ENCODE results near the gene SFXN1.
"Not testable (repeated sequence)": the region's sequence is repeated elsewhere in the genome, so short reads cannot be mapped to it uniquely, and the experiment has no call there.

Gene SFXN1, protein sequence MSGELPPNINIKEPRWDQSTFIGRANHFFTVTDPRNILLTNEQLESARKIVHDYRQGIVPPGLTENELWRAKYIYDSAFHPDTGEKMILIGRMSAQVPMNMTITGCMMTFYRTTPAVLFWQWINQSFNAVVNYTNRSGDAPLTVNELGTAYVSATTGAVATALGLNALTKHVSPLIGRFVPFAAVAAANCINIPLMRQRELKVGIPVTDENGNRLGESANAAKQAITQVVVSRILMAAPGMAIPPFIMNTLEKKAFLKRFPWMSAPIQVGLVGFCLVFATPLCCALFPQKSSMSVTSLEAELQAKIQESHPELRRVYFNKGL

DNA sequence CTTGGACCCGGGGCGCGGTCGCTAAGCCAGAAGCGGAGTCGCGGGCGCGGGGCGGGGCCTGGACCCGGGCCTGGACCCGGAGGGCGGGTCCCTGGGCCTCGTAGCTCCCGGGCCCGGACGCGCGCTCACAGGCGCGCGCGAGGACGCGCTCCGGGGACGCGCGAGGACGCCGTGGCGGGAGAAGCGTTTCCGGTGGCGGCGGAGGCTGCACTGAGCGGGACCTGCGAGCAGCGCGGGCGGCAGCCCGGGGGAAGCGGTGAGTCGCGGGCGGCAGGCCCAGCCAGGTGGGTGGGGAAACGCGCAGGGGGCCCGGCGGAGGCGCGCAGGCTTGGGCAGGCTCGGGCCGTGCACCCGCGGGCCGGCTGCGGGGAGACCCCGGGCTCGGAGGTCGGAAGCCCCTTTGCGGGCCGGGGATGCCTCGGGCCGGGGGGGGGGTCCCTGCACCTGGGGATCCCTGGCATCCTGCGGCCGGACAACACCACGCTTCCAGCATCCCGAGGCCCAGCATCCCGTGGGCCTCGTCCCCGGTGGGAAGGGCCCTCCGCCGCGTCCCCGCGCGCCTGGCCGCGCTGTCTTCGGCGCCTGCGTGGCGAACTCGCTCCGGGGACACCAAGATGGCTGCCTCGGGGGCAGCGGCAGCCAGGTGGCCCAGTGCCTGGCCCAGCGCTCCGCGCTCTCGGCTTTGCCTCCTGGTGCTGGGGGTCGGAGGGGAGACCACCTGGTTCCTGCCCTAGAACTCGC is at the start of gene SFXN1:
Gene SFXN1, plus strand, starts transcription at position 177 of the 741 bp plus-strand sequence. CDS start 13,544 bp downstream, outside the sequence.
- peak; percentile 91 for DNase-seq

DNA sequence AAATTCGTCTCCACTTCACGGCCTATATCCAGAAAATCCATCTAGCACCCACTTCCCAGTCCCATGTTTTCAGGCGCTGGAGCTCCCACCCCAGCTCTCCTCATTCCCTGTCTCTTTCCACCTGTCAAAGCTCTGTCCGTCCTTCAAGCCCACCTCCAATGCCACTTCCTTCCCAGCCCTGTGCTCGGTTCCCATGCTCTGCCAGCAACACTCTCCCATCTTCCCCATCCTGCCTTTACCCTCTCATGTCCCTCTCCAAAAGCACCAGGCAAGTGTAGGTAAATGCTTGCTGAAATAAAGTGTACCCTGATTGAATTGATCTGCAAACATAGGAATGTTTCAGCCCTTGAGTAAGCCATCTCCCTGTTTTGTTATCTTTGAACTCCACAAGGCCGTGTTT is 43.6 kb upstream of the SFXN1 start:
- DNase-seq, result no peak

DNA sequence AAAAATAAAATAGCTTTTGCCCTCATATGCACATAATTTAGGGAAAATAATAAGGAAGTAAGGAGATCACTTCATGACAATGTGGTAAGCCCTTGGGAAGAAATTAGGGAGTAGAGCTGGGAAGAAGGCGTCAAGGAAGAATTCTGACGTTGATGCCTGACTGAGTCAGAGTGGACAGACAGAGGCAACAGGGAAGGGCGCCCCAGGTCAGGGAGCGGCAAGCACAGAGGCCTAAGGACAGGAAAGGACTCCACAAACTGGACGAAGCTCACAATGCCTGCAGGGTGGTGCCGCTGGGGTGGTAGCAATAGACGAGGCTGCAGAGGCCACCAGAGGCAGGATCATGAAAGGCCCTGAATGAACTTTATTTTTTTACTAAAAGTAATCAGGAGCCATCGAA is 42.0 kb upstream of the SFXN1 start:
- DNase-seq, result no peak

DNA sequence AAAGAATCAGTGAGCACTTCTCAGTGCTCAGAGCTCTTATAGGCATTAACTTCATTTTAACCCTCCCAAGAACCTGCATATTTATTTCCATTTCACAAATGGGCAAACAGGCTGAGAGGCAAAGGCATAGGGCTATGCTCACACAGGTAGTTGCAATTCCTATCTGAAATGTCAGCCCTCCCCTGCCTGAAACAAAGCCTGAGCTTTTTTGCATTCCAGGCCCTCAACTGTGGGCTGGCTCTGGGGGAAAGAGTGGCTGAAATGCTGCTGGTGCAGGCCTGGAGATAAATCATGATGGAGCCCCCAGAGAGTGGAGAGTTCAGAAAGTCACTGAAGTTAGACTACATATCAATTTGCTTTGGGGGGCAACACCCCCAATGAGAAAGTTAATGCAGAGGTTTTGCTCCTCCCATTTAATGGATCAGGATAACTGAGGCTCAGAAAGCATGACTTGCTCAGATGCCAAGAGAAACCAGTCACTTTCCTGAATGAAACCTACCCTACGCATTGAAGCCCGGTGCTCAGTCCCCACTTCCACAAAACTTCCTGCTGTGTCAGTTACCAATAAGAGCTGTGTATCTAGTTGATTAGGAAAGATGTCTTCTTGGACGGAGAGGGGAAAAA is 40.0 kb upstream of the SFXN1 start:
- no peak for DNase-seq

DNA sequence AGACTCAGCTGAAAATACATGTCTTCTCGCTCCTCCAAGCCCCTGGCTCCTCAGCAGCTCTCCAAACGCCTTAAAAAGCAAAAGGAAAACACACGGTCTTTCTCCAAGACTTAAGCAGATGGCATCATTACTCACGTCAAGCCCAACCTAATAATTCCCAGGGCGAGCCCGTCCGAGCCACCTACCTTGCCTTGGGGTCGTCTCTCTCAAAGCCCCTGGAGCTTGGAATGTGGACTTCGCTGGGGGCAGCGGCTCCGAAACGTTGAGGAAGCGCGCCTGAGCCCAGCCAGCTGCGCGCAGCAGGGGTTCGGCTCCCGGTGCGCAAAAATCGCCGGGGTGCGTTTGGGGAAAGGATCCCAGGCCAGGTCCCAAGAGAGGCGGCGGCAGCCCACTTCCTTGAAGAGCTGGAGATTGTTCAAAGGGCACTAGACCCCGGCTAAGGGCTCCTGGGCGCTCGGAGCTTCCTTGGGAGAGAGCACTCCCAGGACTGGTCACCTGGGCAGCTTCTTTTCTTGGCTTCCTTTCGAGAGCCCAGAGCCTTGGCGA is 34.8 kb upstream of the SFXN1 start:
- no peak for DNase-seq

DNA sequence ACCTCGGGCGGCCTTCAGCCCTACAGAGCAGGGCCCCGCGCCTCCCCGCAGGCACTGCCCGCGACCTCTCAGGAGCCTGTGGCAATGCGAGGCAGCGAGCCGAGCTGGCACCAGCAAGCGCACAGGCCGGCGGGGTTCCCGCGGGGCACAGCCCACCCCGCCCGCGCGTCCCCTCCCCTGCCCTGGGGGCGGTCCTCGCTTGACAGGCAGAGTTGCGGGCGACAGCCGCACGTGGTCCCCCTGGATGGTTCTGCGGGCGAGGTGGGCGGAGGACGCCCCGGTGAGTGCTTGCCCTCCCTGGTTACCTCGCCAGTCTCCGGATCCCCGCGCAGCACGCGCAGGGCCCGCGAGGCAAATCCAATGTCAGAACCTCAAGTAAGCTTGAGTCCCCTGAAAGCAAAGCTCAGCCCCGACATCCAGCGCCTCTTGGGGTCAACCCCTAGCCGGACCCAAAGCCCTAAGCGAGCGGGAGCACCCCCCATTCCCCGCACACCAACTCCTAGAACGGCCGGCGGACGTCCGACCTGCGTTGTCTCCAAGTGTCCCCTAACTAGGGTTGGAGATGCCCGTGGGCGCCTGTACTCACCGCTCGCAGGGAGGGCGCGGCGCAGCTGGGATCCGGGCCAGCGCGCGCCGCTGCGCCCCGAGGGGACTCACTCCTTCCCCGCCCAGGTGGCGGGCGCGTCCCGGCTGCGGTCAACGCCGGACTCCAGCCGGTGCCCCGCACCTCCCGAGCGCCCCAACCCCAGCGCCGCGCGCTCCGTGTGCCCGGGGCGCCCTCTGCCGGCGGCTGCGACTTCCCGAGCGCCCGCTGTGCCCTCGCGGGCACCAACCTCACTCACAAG is 34.1 kb upstream of the SFXN1 start, which contains the start of gene DRD1:
Gene DRD1, minus strand, starts transcription at position 123 of the 845 bp plus-strand sequence. CDS start 1,083 bp downstream, outside the sequence.
- DNase-seq, result peak; percentile 91

DNA sequence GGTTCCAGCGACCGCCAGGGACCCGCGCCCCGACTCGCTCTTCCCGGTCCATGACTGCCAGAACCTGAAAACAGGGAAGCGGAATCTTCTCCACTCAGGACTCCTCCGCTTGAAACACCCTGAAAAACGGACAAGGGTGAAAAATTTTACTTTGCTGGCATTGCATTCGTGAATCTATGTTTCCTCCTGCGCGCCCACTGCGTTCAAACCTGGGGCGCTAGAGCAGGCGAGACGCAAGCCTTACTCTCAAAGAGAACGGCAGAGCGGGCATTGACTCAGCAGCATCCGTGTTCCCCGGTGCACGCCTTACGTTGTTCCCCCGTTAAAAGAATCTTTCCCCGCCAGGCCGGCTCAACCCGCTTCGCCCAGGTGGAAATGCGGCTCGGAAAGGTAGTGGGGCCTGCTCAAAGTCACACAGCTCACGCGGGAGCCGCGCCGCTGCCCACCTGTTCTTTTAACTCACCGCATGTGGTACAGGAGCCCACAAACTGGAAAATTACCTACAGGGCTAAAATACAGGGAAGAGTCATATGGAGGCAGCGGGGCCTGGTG is 33.4 kb upstream of the SFXN1 start:
- DNase-seq, result no peak

DNA sequence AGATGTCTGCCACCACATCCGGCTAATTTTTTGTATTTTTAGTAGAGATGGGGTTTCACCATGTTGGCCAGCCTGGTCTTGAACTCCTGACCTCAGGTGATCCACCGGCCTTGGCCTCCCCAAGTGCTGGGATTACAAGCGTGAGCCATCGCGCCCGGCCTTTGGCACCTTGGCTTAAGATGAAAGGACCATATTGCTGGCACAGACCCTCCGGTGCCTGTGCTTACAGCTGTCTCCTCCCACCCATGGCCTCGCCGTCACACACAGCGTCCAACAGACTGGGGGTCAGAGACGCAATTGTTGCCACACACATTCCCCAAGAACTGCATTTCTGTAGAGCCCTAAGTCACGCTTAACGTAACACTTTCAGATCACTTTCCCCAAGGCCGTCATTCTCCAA is 32.0 kb upstream of the SFXN1 start:
- DNase-seq, result not testable (repeated sequence)

DNA sequence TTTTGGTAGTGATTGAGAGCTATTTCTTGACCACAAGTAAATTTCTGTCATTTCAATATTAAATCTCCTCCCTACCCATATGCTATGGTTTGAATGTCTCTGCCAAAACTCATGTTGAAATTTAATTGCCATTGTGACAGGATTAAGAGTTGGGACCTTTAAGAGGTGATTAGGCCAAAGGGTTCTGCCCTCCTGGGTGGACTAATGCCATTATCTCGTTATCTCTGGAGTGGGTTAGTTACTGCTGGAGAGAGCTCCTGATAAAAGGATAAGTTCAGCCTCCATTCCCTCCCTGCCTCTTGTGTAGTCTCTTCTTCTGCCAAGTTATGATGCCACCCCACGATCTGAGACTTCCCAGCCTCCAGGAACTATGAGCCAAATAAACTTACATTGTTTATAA is 30.8 kb upstream of the SFXN1 start:
- DNase-seq, result no peak

DNA sequence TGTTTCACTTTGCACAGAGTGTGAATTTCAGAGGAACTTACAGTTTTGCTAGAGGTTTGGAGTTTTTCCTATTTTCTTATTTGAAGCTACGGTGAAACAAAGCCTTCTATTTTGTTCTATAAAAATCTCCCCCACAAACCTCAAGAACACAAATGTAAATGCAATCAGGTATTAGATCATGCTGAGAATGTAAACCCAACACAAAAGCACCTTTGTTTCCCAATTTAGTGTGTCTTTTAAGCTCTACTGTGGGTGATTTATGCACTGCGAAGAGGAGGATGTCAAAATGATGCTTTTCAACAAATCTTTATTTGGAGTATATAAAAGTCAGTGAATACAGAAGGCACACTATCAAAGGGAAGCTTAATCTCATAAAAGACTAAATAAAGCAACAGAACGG is 30.1 kb upstream of the SFXN1 start:
- no peak for DNase-seq

DNA sequence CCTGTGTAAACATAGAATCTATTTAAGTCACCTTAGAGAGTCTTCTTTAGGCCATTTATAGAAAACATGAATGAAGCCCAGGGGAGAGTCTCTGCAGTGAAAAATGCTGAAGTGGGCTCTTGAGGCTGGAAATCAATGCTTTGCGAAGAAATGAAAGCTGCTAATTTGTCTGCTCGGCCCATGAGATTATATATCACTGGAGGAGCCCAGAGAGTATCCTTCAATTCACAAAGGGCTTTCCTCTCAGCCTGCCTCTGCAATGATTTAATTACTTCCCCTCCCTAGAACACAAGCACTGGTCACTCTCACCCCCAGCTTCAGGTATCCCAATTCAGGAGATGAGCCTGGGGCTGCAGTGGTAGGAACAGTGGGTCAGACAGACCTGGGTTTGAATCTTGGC is 26.2 kb upstream of the SFXN1 start:
- no peak for DNase-seq

DNA sequence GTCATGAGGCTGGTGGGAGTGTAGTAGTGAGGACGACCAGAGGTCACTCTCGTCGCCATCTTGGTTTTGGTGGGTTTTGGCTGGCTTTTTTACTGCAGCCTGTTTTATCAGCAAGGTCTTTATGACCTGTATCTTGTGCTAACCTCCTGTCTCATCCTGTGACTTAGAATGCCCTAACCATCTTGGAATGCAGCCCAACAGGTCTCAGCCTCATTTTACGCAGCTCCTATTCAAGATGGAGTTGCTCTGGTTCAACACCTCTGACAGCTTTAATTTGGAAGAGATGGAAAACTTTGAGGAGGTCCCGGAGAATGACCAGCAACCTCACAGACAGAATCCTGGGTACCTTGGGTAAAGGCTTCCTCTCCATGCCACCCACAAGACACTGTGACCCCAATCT is 24.0 kb upstream of the SFXN1 start:
- not testable (repeated sequence) for DNase-seq

DNA sequence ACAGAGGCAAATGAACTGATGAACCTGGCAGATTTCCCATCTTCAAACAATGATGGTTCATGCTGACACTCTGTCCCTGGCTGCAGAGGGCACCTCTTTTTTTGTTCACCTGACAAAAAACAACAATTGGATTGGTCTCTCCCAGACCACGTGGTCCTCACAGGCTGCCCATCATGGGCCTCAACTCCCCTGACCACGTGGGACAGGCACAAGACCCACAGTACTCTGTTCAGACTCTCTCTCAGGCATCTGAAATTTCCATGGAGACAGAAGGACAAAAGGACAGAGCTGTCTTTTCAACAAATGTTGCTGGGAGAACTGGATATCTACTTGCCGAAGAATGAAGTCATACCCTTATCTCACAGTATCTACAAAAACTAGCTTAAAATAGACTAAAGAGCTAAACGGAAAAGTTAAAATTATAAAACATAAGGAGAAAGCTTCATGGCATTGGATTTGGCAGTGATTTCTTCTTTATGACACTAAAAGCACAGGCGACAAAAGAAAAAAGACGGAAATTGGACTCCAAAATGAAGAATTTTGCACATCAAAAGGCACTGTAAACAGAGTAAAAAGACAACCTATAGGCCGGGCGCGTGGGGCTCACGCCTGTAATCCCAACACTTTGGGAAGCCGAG is 22.1 kb upstream of the SFXN1 start:
- no peak for DNase-seq

DNA sequence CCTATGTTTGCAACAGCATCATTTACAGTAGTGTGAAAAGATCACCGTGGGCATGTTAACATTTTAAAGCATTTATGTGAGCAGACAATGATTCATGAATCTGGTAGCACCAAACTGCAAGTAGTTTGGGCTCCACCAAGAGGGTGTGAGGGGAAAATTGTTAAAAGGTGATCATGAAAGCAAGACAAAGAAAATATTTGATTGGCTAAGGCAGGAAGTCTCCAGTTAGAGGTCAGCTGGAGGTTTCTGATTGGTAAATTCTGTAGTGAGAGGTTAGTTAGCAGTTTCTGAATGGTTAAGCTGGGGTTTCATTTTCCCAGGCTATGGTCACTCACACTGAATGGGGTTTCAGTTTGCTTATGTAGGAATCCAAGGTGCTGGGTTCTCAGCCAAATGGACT is 20.9 kb upstream of the SFXN1 start:
- no peak for DNase-seq

DNA sequence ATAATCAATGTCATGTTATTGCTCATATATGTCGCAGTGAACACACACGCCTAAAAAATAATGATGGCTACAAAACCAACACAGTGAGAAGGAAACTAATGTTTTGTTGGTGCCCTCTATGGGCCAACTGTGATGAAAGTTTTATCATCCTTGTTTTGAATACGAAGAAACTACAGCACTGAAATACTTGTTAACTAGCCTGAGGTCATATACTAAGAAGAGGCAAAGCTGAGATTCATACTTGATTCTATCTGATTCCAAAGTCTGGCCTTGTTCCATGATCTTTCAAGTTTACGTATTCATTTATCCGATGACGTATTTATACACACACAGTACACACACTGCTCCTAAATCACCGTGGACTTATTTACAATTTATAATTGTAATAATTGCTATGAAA is 18.2 kb upstream of the SFXN1 start:
- DNase-seq, result no peak

DNA sequence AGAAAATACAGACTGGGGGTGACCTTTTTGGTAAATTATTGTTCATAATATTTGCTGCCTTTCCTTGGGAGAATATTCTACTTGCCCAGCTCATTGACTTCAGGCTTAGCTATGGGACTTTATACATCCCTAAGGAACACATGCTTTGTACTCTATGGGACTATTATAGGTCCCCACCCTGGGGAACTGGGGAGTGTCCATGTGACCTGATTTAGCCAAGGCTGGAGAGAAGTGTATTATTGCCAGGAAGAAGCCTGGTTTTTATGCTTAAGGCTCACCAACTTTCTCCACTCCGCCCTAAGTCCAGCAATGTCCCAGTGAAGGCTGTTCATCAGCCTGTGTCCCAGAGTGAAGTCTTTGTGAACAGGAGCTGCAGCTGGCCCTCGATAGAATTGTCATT is 17.8 kb upstream of the SFXN1 start:
- no peak for DNase-seq

DNA sequence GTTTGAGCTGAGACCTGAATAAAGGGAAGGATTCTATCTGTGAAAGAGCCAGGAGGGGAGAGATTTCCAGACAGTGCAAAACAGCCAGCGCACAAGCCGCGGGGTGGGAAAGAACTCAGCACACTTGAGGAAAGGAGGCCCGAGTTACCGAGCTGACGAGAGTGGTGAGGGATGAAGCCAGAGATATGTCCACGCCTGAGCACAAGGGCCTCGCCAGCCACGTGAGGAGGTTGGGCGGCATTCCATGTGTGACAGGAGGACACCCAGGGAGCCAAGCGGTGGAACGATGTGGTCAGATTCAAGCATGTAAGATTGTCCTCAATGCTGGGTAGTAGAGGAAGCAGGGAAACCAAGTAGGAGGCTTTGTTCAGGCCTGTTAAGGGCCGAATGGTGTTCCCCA is 17.0 kb upstream of the SFXN1 start:
- no peak for DNase-seq

DNA sequence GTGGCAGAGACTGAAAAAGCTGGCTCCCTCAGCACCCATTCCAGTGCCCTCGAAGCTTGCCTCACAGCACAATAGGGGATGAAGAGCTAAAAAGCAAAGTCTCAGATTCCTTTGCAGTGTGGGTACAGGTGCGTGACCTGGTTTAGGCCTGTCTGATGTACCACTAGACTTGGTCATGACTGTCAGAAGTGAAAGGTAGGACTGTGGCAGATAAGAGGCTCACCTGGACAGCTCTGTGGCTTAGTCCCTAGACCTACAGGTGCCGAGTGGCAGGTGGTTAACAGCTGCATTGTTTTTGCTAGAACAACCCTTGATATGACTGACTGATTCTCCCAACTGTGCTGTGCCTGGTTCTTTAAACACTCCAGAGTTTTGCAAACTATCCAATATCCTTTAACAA is 14.7 kb upstream of the SFXN1 start:
- no peak for DNase-seq

DNA sequence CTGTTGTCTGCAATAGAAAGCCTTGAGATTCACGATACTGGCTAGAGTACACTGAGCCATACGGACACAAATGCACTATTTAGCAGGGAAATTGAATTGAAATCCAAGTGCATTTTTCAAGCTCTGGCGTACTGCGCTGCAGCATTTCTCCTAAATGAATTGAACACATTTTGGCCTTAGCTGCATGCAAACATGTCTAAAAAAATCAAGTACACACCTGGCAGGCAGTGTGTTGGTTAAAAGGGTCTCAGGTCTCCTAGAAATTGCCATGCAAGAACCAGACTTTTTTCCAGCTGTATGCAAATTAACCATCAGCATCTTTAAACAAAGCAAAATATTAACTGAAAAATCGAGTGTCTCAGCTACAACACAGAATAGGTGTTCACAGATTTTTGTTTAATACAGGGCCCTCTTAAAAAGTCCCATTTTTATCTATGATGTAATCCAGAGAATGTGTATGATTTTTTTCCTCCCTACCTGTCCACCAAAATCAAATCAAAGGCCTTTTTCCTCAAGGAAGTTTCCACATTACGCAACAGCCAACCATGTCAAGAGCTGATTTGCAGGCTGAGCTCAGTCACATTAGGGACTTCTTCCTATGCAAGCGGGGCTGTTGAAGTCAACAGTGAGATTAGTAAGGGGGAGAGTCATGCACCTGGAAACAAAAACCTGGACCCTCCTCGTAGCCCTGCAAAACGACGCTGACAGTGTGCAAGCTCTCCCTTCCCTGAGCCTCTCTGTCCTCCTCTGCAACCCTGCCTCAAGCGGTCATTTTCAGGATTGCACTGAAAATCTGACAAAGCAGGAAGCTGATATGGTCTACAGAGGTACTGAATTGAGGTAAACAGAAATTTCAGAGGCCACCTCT is 14.1 kb upstream of the SFXN1 start:
- DNase-seq, result peak; percentile 72

DNA sequence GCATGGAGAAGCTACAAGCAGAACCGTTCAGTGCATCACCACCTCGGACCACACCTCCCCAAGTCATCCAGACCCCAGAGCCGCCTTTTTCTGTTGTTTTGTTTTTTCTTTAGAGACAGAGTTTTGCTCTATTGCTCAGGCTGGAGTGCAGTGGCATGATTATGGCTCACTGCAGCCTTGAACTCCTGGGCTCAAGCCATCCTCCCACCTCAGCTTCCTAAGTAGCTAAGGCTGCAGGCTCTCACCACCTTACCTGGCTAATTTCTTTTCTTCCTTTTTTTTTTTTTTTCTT is 13.5 kb upstream of the SFXN1 start:
- DNase-seq, result no peak

DNA sequence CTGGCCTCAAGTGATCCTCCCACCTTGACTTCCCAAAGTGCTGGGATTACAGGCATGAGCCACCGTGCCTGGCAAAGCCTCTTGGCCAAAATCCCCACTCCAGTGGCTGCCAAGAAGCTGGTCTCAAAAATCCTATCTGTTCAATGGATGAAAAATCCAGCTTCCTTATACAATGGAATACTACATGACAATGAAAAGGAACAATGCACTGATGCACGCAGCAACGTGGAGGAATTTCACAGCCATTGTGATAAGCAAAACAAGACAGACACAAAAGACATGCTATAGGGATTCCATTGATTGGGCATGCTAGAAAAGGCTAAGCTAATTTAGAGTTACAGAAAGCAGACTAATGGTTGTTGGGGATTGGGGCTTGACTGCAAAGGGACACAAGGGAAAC is 13.1 kb upstream of the SFXN1 start:
- DNase-seq, result no peak
